Panc1 (cell line): Measurements from ENCODE around the gene BTBD8.

Experiments
- CTCF ChIP-seq: fragments of 450-650 bp; IDR thresholded peaks from 2 replicates; pipeline ENCODE4 v1.5.1; 2017; ENCODE audit warnings: mild to moderate bottlenecking
- POLR2AphosphoS5 ChIP-seq: IDR thresholded peaks from 2 replicates; pipeline ENCODE4 v1.6.1; 2012; ENCODE audit warnings: mild to moderate bottlenecking, low read depth, low read length, moderate library complexity
- TCF7L2 ChIP-seq: IDR thresholded peaks from 2 replicates; pipeline ENCODE4 v1.6.1; 2011; ENCODE audit warnings: mild to moderate bottlenecking, low read depth, low read length, inconsistent platforms

- no peak for TF ChIP-seq CTCF
- no peak for TF ChIP-seq TCF7L2
- no peak for TF ChIP-seq POLR2AphosphoS5
These were observed 111.6 kb downstream of the BTBD8 start for GRCh38 chr1:92191726-92192125.
